Activated CD4-positive, alpha-beta T cell treated with anti-CD3 and anti-CD28 coated beads, Interleukin-2, amount 50 U/mL, for 4 hours (primary cell): ENCODE results near the gene POLR2L.
A peak's percentile ranks its signal among the peaks of the same experiment; 100 is the strongest.

Source experiments
- DNase-seq, 2 experiments: peaks; one replicate each; pipeline ENCODE4 v3.0.0-alpha.2; 2020

The POLR2L gene

GRCh38 chr11:808427-809286, 33.7 kb downstream of the POLR2L start:
- no peak for DNase-seq

GRCh38 chr11:804599-804964, 37.7 kb downstream of the POLR2L start:
- DNase-seq = no peak

- no peak for DNase-seq
Measured at GRCh38 chr11:803770-804598, 38.3 kb downstream of the POLR2L start.

- DNase-seq = no peak
Measured at GRCh38 chr11:803467-803742, 38.9 kb downstream of the POLR2L start.

- DNase-seq = no peak
Measured at GRCh38 chr11:802693-803466, 39.4 kb downstream of the POLR2L start.

GRCh38 chr11:802018-802617, 40.2 kb downstream of the POLR2L start:
- no peak for DNase-seq

GRCh38 chr11:801097-801780, 41.1 kb downstream of the POLR2L start:
- DNase-seq = no peak

- no peak for DNase-seq
Measured at GRCh38 chr11:800473-800872, 41.9 kb downstream of the POLR2L start.

- DNase-seq = no peak
Measured at GRCh38 chr11:799641-800316, 42.5 kb downstream of the POLR2L start.

- peak; percentile 75 to 79 for DNase-seq
Measured at GRCh38 chr11:798093-798713, 44.1 kb downstream of the POLR2L start, which contains the start of gene SLC25A22. SLC25A22 (minus strand) TSS chr11:798281; CDS start chr11:795006, 3,275 bp downstream.

- DNase-seq = peak; percentile 50 to 55
Measured at GRCh38 chr11:797296-798092, 44.8 kb downstream of the POLR2L start.

- DNase-seq = no peak
Measured at GRCh38 chr11:796565-797295, 45.6 kb downstream of the POLR2L start.

GRCh38 chr11:795634-796564, 46.4 kb downstream of the POLR2L start:
- DNase-seq = peak; percentile 70 to 79

- no peak for DNase-seq
Measured at GRCh38 chr11:794766-795633, 47.3 kb downstream of the POLR2L start.

GRCh38 chr11:794013-794765, 48.1 kb downstream of the POLR2L start:
- no peak for DNase-seq

GRCh38 chr11:793556-793955, 48.8 kb downstream of the POLR2L start:
- DNase-seq = no peak

- DNase-seq = no peak
Measured at GRCh38 chr11:792873-793272, 49.5 kb downstream of the POLR2L start.
